ENCODE results near the gene AMY2B. TPM values are rescaled to one million over a fixed set of nuclear protein-coding genes. Genes with fewer than 3 reads are reported as not detected.
"Not testable (repeated sequence)": the region's sequence is repeated elsewhere in the genome, so short reads cannot be mapped to it uniquely, and the experiment has no call there.

AMY2B gene
- total RNA-seq, 4 donors from 2014 or later: 3.1 to 39.5 (median 4.7) TPM

DNA sequence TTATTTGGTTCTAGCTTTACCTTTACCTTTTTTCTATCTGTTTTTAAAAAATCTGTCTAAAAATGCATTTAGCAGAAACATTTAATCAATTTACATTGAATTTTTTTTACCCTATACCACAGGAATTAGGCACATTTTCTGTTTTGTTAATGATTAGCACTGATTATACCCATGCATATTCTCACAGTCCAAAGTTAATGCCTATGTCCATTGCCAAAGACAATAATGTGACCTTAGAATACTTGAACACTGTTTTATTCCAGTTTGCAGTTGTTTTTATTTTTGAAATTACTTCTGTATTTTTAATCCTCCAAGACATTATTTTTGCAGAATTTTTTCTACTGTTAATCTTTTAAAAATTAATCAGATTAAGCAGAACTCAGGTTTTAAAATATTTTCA, 11.0 kb upstream of the AMY2B start:
- Histone ChIP-seq H3K36me3 (peaks cover 0 to 21% (median 0%) of the 10 kb centered on the region in 3 donors), H3K27me3 (no peaks in the 10 kb centered on the region), H3K27ac (no peak overlapping the region), H3K4me3 (no peak overlapping the region), H3K9me3 (no peaks in the 10 kb centered on the region), H3K4me1 (peaks cover 0 to 8% (median 0%) of the 10 kb centered on the region in 3 donors)
- TF ChIP-seq POLR2A (IDR thresholded peaks at IDR 0.05): no peak
- TF ChIP-seq, protein P1, sequence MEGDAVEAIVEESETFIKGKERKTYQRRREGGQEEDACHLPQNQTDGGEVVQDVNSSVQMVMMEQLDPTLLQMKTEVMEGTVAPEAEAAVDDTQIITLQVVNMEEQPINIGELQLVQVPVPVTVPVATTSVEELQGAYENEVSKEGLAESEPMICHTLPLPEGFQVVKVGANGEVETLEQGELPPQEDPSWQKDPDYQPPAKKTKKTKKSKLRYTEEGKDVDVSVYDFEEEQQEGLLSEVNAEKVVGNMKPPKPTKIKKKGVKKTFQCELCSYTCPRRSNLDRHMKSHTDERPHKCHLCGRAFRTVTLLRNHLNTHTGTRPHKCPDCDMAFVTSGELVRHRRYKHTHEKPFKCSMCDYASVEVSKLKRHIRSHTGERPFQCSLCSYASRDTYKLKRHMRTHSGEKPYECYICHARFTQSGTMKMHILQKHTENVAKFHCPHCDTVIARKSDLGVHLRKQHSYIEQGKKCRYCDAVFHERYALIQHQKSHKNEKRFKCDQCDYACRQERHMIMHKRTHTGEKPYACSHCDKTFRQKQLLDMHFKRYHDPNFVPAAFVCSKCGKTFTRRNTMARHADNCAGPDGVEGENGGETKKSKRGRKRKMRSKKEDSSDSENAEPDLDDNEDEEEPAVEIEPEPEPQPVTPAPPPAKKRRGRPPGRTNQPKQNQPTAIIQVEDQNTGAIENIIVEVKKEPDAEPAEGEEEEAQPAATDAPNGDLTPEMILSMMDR (IDR thresholded peaks at IDR 0.05): no peak
- no peak for DNase-seq
- intact Hi-C loops (cut with DNase I): no loop called here

DNA sequence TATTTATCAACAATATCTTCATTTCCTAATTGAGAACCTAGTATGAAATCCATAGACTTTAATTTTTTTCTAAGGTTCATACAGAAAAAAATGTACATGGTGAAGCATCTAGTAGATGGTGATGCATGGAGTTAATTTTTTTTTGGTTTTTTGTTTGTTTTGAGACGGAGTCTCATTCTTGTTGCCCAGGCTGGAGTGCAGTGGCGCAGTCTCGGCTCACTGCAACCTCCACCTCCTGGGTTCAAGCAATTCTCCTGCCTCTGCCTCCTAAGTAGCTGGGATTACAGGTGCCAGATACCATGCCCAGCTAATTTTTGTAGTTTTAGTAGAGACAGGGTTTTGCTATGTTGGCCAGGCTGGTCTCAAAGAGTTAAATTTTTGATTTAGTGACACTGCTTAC, 10.3 kb upstream of the AMY2B start:
- 71 to 80% methylated on average over 3 of the region's 3 CpGs for WGBS, 2 donors
- H3K27me3 ChIP-seq; H3K4me3 ChIP-seq; DNase-seq; H3K4me1 ChIP-seq; intact Hi-C loops (cut with DNase I); H3K9me3 ChIP-seq: not testable (repeated sequence)
- H3K36me3 ChIP-seq: peaks cover 0 to 14% (median 0%) of the 10 kb centered on the region in 3 donors
- peak overlapping the region in 2 of 4 donors; percentile 43 to 59 for H3K27ac ChIP-seq

DNA sequence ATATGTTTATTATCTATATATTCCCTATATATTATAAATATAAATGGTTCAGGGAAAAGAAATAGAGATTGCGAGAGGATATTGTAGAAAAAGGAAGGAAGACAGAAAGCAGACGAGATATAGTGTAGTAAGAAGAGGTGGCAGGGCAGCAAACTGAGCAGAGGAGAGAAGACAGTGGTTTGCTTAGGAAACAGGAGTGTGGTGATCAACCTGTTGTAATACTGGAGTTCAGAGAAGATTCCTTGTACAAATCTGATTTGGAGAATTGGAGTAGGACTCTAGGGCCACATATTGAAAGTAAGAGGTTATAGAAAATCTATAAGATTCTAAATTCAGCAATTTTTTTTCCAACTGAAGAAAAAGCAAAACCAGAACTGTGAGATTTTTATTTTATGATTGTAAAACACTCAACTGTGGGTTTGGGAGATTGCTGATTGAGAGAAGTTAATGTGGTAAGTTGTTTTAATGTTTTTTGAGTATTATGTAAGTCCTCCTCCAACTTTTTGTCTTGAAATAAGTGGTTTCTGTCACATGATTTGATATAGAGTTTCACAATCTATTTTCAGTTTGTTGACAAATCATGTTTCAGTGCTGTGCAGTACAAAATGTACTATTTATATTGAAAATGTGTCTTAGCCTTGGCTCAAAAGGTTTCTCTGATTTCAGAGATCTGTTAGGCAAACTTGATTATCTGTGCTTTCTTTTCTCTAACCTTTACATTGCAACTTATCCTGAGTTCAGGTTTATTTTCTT, 9.6 kb upstream of the AMY2B start:
- intact Hi-C loops (cut with DNase I): no loop called here
- no peaks in the 10 kb centered on the region for H3K27me3 ChIP-seq
- TF ChIP-seq POLR2A (IDR thresholded peaks at IDR 0.05): no peak
- TF ChIP-seq, protein P1 (IDR thresholded peaks at IDR 0.05): no peak
- peaks cover 0 to 8% (median 0%) of the 10 kb centered on the region in 3 donors for H3K4me1 ChIP-seq
- WGBS, 2 donors: 56 to 62% methylated on average over 2 of the region's 2 CpGs
- H3K4me3 ChIP-seq: peak overlapping the region in 1 of 4 donors; percentile 15
- H3K27ac ChIP-seq: peak overlapping the region in 3 of 4 donors; percentile 43 to 59 (median 59)
- peaks cover 0 to 7% (median 0%) of the 10 kb centered on the region in 3 donors for H3K36me3 ChIP-seq
- DNase-seq: no peak
- H3K9me3 ChIP-seq: no peaks in the 10 kb centered on the region

DNA sequence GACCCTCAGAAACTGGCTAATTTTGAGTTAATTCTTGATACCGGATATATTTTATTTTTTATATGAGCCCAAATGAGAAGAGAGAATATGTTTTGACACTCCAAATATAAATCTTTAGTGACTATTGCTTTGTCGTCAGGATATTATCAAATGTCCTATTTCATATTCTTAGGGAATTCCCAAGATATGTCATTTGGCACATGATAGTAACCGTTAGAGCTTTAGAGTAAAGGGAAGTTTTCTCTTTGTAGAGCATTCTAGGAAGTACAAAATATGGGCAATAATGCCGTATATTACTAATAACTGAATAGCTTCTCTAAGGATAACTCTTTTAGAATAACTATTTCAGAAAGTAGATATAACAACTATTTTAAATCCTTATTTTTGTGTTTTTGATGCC, 8.3 kb upstream of the AMY2B start:
- Histone ChIP-seq H3K27me3 (no peaks in the 10 kb centered on the region), H3K36me3 (no peaks in the 10 kb centered on the region), H3K9me3 (no peaks in the 10 kb centered on the region), H3K4me1 (peaks cover 0 to 8% (median 0%) of the 10 kb centered on the region in 3 donors), H3K4me3 (no peak overlapping the region), H3K27ac (peak overlapping the region in 1 of 4 donors; percentile 40)
- intact Hi-C loops (cut with DNase I): no loop called here
- TF ChIP-seq POLR2A (IDR thresholded peaks at IDR 0.05): no peak
- TF ChIP-seq, protein P1 (IDR thresholded peaks at IDR 0.05): no peak
- DNase-seq: no peak
- WGBS, 2 donors: 86 to 90% methylated on average over 4 of the region's 4 CpGs

DNA sequence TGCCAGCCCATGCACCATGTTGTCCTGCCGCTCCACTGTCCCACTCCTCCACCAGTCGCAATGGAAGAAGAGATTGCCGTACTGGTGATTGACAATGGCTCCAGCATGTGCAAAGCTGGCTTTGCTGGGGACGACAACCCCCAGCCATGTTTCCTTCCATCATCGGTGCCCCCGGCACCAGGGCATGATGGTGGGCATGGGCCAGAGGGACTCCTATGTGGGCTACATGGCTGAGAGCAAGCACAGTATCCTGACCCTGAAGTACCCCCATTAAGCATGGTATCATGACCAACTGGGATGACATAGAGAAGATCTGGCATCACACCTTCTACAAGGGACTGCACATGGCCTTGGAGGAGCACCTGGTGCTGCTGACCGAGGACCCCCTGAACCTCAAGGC, 1.9 kb upstream of the AMY2B start:
- no peak for DNase-seq
- peaks cover 0 to 11% (median 0%) of the 10 kb centered on the region in 3 donors for H3K36me3 ChIP-seq
- no peaks in the 10 kb centered on the region for H3K27me3 ChIP-seq
- H3K4me1 ChIP-seq: no peaks in the 10 kb centered on the region
- 96% methylated on average over 5 to 6 of the region's 7 CpGs for WGBS, 2 donors
- no peaks in the 10 kb centered on the region for H3K9me3 ChIP-seq
- no peak overlapping the region for H3K27ac ChIP-seq
- no peak for TF ChIP-seq POLR2A (IDR thresholded peaks at IDR 0.05)
- TF ChIP-seq, protein P1 (IDR thresholded peaks at IDR 0.05): no peak
- no peak overlapping the region for H3K4me3 ChIP-seq
- intact Hi-C loops (cut with DNase I): no loop called here

Data from esophagus squamous epithelium (tissue), 5 donors.